ENCODE measurements around the gene RET. TPM values are rescaled to one million over a fixed set of nuclear protein-coding genes. Genes with fewer than 3 reads are reported as not detected.
A peak's percentile ranks its signal among the peaks of the same experiment; 100 is the strongest.

The RET gene
- total RNA-seq, 6 donors from 2014 or later: 0.11 to 0.98 (median 0.30) TPM; not detected in 1

DNA sequence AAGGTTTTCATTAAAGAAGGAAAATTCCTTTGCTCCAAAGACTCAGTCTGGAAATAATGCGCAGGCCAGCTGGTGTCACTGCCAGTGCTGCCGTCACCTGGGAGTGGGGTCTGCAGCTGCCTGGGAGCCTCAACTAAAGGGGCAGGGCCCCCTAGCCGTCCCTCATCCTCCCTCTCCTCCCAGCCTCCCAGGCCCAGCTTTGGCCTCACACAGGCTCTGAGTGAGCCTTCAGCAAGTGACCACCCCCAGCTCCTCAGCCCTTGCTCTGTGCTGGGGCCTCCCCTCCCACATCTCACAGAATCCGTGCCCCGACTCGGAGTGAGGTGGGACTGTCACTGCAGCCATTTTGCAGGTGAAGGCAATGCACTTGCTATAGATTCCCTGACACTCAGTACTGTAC, 11.1 kb upstream of the RET start:
- Histone ChIP-seq H3K27me3 (no peaks in the 10 kb centered on the region), H3K27ac (no peak overlapping the region), H3K4me3 (no peak overlapping the region), H3K4me1 (no peaks in the 10 kb centered on the region), H3K36me3 (no peaks in the 10 kb centered on the region), H3K9me3 (no peaks in the 10 kb centered on the region)
- DNase-seq: no peak
- no peak for ATAC-seq (ENCODE audit: low FRiP score in 2 of 2)
- TF ChIP-seq POLR2AphosphoS5 (IDR thresholded peaks at IDR 0.05) (no peak), EP300 (IDR thresholded peaks at IDR 0.05) (no peak), POLR2A (IDR thresholded peaks at IDR 0.05) (no peak)
- TF ChIP-seq, protein P1, sequence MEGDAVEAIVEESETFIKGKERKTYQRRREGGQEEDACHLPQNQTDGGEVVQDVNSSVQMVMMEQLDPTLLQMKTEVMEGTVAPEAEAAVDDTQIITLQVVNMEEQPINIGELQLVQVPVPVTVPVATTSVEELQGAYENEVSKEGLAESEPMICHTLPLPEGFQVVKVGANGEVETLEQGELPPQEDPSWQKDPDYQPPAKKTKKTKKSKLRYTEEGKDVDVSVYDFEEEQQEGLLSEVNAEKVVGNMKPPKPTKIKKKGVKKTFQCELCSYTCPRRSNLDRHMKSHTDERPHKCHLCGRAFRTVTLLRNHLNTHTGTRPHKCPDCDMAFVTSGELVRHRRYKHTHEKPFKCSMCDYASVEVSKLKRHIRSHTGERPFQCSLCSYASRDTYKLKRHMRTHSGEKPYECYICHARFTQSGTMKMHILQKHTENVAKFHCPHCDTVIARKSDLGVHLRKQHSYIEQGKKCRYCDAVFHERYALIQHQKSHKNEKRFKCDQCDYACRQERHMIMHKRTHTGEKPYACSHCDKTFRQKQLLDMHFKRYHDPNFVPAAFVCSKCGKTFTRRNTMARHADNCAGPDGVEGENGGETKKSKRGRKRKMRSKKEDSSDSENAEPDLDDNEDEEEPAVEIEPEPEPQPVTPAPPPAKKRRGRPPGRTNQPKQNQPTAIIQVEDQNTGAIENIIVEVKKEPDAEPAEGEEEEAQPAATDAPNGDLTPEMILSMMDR (IDR thresholded peaks at IDR 0.05): no peak
- 92 to 100% methylated on average over 2 to 6 of the region's 6 CpGs for WGBS, 2 donors

DNA sequence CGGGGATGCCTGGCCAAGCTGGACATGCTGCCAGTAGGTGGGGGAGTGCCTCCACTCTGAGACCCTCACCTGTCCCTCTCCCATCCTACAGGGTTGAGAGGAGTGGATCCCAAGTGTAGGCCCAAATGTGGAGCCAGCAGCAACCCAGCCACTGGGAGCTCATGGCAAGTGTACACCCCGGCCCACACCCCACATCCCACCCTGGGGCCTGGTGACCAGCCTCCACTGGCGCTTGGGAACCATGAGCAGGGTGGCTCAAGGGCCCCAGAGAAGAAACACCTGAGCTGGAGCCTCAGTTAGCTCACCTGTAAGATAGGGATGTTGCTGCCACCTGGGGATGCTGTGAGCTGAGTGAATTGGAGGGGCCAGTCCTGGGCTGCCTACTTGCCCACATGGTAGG, 10.4 kb upstream of the RET start:
- TF ChIP-seq, protein P1 (IDR thresholded peaks at IDR 0.05): no peak
- TF ChIP-seq EP300 (IDR thresholded peaks at IDR 0.05) (no peak), POLR2AphosphoS5 (IDR thresholded peaks at IDR 0.05) (no peak), POLR2A (IDR thresholded peaks at IDR 0.05) (no peak)
- H3K27ac ChIP-seq: no peak overlapping the region

GRCh38 chr10:43067391-43068135, 9.3 kb upstream of the RET start:
- WGBS, 2 donors: 88 to 95% methylated on average over 7 to 14 of the region's 14 CpGs
- ATAC-seq (ENCODE audit: low FRiP score in 2 of 2) (no peak), DNase-seq (no peak)
- Histone ChIP-seq H3K27ac (no peak overlapping the region), H3K9me3 (no peaks in the 10 kb centered on the region), H3K36me3 (no peaks in the 10 kb centered on the region), H3K4me1 (no peaks in the 10 kb centered on the region), H3K27me3 (no peaks in the 10 kb centered on the region), H3K4me3 (no peak overlapping the region)
- no peak for TF ChIP-seq EP300 (IDR thresholded peaks at IDR 0.05)
- TF ChIP-seq, protein P1 (IDR thresholded peaks at IDR 0.05): no peak

More for the DNA sequence above, 10.4 kb upstream of the RET start:
- Histone ChIP-seq H3K4me1 (no peaks in the 10 kb centered on the region), H3K36me3 (no peaks in the 10 kb centered on the region), H3K9me3 (no peaks in the 10 kb centered on the region), H3K27me3 (no peaks in the 10 kb centered on the region), H3K4me3 (no peak overlapping the region)
- DNase-seq (no peak), ATAC-seq (ENCODE audit: low FRiP score in 2 of 2) (no peak)
- WGBS, 2 donors: 80 to 91% methylated on average over 1 to 3 of the region's 3 CpGs

GRCh38 chr10:43068136-43068395, 8.8 kb upstream of the RET start:
- TF ChIP-seq EP300 (IDR thresholded peaks at IDR 0.05) (no peak), POLR2A (IDR thresholded peaks at IDR 0.05) (no peak), POLR2AphosphoS5 (IDR thresholded peaks at IDR 0.05) (no peak)
- TF ChIP-seq, protein P1 (IDR thresholded peaks at IDR 0.05): no peak
- no peak overlapping the region for H3K4me3 ChIP-seq
- peak in 1 of 2 donors; percentile 24 for ATAC-seq (ENCODE audit: low FRiP score in 2 of 2)
- no peaks in the 10 kb centered on the region for H3K9me3 ChIP-seq
- DNase-seq: no peak
- no peaks in the 10 kb centered on the region for H3K4me1 ChIP-seq
- H3K36me3 ChIP-seq: no peaks in the 10 kb centered on the region
- 82 to 83% methylated on average over 2 to 3 of the region's 5 CpGs for WGBS, 2 donors
- no peaks in the 10 kb centered on the region for H3K27me3 ChIP-seq
- H3K27ac ChIP-seq: no peak overlapping the region
